Aortic smooth muscle cell (primary cell): Measurements from ENCODE around the gene CLEC7A. TPM values are rescaled to one million over a fixed set of nuclear protein-coding genes. Genes with fewer than 3 reads are reported as not detected.

Experiments used
- total RNA-seq: library from RNA; depleted of rRNA; stranded (reverse); fragments of >200 nt; gene quantifications from 2 replicates; pipeline ENCODE4 v1.2.3, GENCODE V29; 2014

Gene CLEC7A
- total RNA-seq, result not detected in 2 replicates

DNA sequence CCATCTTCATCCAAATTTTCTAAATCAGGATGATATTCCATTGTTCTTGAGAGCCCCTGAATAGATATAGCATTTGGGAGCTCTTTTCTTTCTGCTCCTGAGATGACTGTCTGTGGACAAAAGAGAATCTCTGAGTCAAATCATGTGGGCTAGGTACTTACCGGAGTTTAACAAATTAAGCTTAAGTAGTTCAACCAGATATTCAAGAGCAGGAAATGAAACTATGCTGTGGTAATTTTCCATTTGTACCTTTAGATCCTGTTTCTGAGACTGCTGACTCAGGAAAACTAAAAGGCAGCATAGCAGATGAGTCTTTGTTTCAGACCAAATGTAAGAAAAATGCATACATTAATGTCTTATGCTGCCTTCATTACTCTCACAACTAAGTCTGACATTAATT lies at the start of gene CLEC7A:
Gene CLEC7A, minus strand, starts transcription at position 158 of the 400 bp plus-strand sequence. Its CDS starts 117 bp downstream, at position 41.

GRCh38 chr12:10178821-10179220 lies 48.8 kb upstream of the CLEC7A start, which contains the start of gene TMEM52B:
TSS of gene TMEM52B (plus strand) at chr12:10179032. CDS start at chr12:10179575, 543 bp downstream.

DNA sequence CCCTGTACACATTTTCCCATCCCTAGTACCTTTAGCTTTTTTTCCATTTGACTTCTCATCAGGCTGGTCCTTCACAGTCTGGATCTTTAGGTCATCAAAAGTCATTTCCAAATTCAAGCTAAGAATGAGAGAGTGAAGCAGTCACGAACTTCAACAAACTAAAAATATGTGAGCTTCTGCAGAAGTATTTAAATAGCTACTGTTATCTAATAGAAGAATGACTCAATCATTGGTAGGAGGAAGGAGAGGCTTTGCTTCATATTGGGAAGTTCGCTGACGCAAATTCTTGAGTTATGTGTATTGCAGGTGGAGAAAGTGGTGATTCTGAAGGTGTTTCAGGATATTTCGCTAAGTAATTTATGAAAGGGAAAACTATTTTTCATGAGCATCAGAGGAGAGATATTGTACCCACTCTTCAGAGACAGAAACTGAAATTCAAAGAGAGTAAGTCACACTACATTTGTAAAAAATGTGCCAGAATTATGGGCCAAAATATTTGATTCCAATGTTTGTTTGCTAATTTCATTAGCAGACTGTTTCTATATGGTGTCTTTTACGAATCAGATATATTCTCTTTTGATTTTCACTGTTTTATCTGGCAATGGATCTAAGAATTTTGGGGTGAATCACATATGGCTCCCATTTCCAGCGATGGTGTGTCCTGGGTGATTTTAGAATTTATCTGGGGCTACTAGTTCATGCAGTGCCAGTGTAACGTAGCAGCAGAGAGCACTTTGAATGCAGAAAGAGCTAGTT lies 42.2 kb upstream of the CLEC7A start, which contains the start of gene OLR1:
Gene OLR1, minus strand, starts transcription at position 160 of the 756 bp plus-strand sequence. Its CDS starts 55 bp downstream, at position 105.

GRCh38 chr12:10098791-10099190 lies 31.2 kb downstream of the CLEC7A start, which contains the start of gene CLEC1A:
TSS of gene CLEC1A (minus strand) at chr12:10098985. CDS start at chr12:10098922, 63 bp downstream.

Other genes with a start within 250 kb of the CLEC7A start
- not detected in 2 replicates for gene KLRF2, start 248.7 kb downstream of the CLEC7A start, total RNA-seq
- not detected in 2 replicates for gene CLEC2A, start 197.8 kb downstream of the CLEC7A start, total RNA-seq
- not detected in 2 replicates for gene CLEC12A, start 158.8 kb downstream of the CLEC7A start, total RNA-seq
- gene CLEC1B, start 131.1 kb downstream of the CLEC7A start, total RNA-seq, result not detected in 2 replicates
- gene CLEC12B, start 119.6 kb downstream of the CLEC7A start, total RNA-seq, result not detected in 2 replicates
- gene CLEC9A, start 99.5 kb downstream of the CLEC7A start, total RNA-seq, result not detected in 2 replicates
- 0.37 and 0.40 TPM in 2 replicates for gene CLEC1A, start 31.2 kb downstream of the CLEC7A start, total RNA-seq
- gene OLR1, start 41.9 kb upstream of the CLEC7A start, total RNA-seq, result not detected in 2 replicates
- gene TMEM52B, start 48.8 kb upstream of the CLEC7A start, total RNA-seq, result not detected in 2 replicates
- gene GABARAPL1, start 82.7 kb upstream of the CLEC7A start, total RNA-seq, result 45.8 and 55.0 TPM in 2 replicates
- gene KLRD1, start 177.7 kb upstream of the CLEC7A start, total RNA-seq, result 0.06 and 0.13 TPM in 2 replicates